OCI-LY7 (cell line): ENCODE data around the gene AFF3. TPM values are rescaled to one million over a fixed set of nuclear protein-coding genes. Genes with fewer than 3 reads are reported as not detected.
"Not testable (repeated sequence)": the region's sequence is repeated elsewhere in the genome, so short reads cannot be mapped to it uniquely, and the experiment has no call there.

ENCODE experiments used
- BruUV-seq: library from RNA; stranded (reverse); fragments of 400-500 nt; replicated peaks from 2 replicates; lab custom pipeline; 2021; lab: Mats Ljungman, UMichigan
- CTCF ChIA-PET: fragments of 300-600 bp; sonication (Branson Sonifier 250); formaldehyde crosslinking; loops from one replicate; lab custom pipeline; 2022; ENCODE audit warnings: antibody characterized with exemption; ENCODE audit not compliant: unreplicated experiment; lab: Charles Lee
- POLR2A ChIA-PET: fragments of 300-600 bp; sonication (Branson Sonifier 250); formaldehyde crosslinking; loops from one replicate; lab custom pipeline; 2022; ENCODE audit warnings: antibody characterized with exemption; lab: Charles Lee
- DNase-seq: peaks from one replicate; pipeline ENCODE4 v3.0.0-alpha.2; 2015; ENCODE audit warnings: low spot score
- H2AFZ ChIP-seq: fragments of 200-600 bp; sonication (generic), shearing (Covaris generic); 2 replicates; pipeline ENCODE4 v1.6.1; 2014; ENCODE audit warnings: mild to moderate bottlenecking, antibody characterized with exemption, low read length, moderate library complexity
- H3K27ac ChIP-seq: fragments of 200-600 bp; sonication (generic); 2 replicates; pipeline ENCODE4 v1.5.1; 2014; ENCODE audit warnings: mixed run types, low read depth, mild to moderate bottlenecking, moderate library complexity, low read length, inconsistent platforms; ENCODE audit not compliant: poor library complexity, severe bottlenecking
- H3K36me3 ChIP-seq: fragments of 200-600 bp; sonication (generic); 2 replicates; pipeline ENCODE4 v1.6.1; 2014; ENCODE audit warnings: mild to moderate bottlenecking, antibody characterized with exemption, low read length, moderate library complexity, mixed read lengths; ENCODE audit not compliant: insufficient read depth
- H3K4me1 ChIP-seq: fragments of 200-600 bp; sonication (generic); 2 replicates; pipeline ENCODE4 v1.5.1; 2014; ENCODE audit warnings: mild to moderate bottlenecking, low read length; ENCODE audit not compliant: insufficient read depth, poor library complexity, severe bottlenecking
- H3K4me2 ChIP-seq: fragments of 200-600 bp; sonication (generic); 2 replicates; pipeline ENCODE4 v1.6.1; 2014; ENCODE audit warnings: mild to moderate bottlenecking, low read length
- H3K4me3 ChIP-seq: fragments of 200-600 bp; sonication (generic); 2 replicates; pipeline ENCODE4 v1.5.1; 2014; ENCODE audit warnings: mild to moderate bottlenecking, low read depth, low read length; ENCODE audit not compliant: poor library complexity, severe bottlenecking
- H3K79me2 ChIP-seq: fragments of 200-600 bp; sonication (generic); 2 replicates; pipeline ENCODE4 v1.6.1; 2016; ENCODE audit warnings: low read depth, mild to moderate bottlenecking, low read length, moderate library complexity, mixed read lengths; ENCODE audit not compliant: insufficient read depth
- H3K9me2 ChIP-seq: fragments of 200-600 bp; sonication (generic); 2 replicates; pipeline ENCODE4 v1.6.1; 2016; ENCODE audit warnings: mild to moderate bottlenecking, low read length, mixed read lengths; ENCODE audit not compliant: insufficient read depth
- H3K9me3 ChIP-seq: fragments of 200-600 bp; sonication (generic); 2 replicates; pipeline ENCODE4 v1.6.1; 2014; ENCODE audit warnings: mild to moderate bottlenecking, mixed run types, low read length, mixed read lengths
- H4K20me1 ChIP-seq: fragments of 200-600 bp; sonication (generic); 2 replicates; pipeline ENCODE4 v1.6.1; 2014; ENCODE audit warnings: mild to moderate bottlenecking, antibody characterized with exemption, low read length, moderate library complexity, mixed read lengths; ENCODE audit not compliant: insufficient read depth
- intact Hi-C: fragments of 100-400 bp; cut with micrococcal nuclease; formaldehyde crosslinking; loops from one replicate; pipeline ENCODE4 v1.10.0; 2022; ENCODE audit not compliant: unreplicated experiment
- total RNA-seq, 2 experiments: library from RNA; depleted of rRNA in 1 of 2; stranded (reverse); fragments of >200 nt in 1 of 2; shearing (Covaris generic) in 1 of 2; gene quantifications; 2 replicates each; pipeline ENCODE4 v1.2.3, GENCODE V29; 2014 to 2022

AFF3 gene
- total RNA-seq, 2 experiments from 2014 or later: 131 to 133 TPM

GRCh38 chr2:100102466-100103180, 39.8 kb downstream of the AFF3 start:
- Histone ChIP-seq H4K20me1 (peaks cover 19% of the 10 kb centered on the region), H3K4me1 (peaks cover 16% of the 10 kb centered on the region), H3K36me3 (peaks cover 26% of the 10 kb centered on the region)
- CTCF ChIA-PET, H3K9me3 ChIP-seq, H3K4me3 ChIP-seq, H3K9me2 ChIP-seq, intact Hi-C loops, DNase-seq, H3K4me2 ChIP-seq, POLR2A ChIA-PET, H3K27ac ChIP-seq, H2AFZ ChIP-seq, H3K79me2 ChIP-seq, BruUV-seq: not testable (repeated sequence)

- H3K4me1 ChIP-seq, H3K79me2 ChIP-seq, DNase-seq, H3K4me2 ChIP-seq, H3K27ac ChIP-seq, POLR2A ChIA-PET, H3K4me3 ChIP-seq, H3K9me3 ChIP-seq, H3K36me3 ChIP-seq, H4K20me1 ChIP-seq, BruUV-seq, intact Hi-C loops, CTCF ChIA-PET, H2AFZ ChIP-seq, H3K9me2 ChIP-seq: not testable (repeated sequence)
These were observed 43.5 kb downstream of the AFF3 start for GRCh38 chr2:100098855-100099254.

- H3K9me2 ChIP-seq, DNase-seq, H3K27ac ChIP-seq, H2AFZ ChIP-seq, H3K4me3 ChIP-seq, POLR2A ChIA-PET, H3K4me2 ChIP-seq, H3K79me2 ChIP-seq, CTCF ChIA-PET, intact Hi-C loops, BruUV-seq, H4K20me1 ChIP-seq, H3K4me1 ChIP-seq, H3K9me3 ChIP-seq: not testable (repeated sequence)
- H3K36me3 ChIP-seq: peaks cover 14% of the 10 kb centered on the region
These were observed 44.6 kb downstream of the AFF3 start for GRCh38 chr2:100097611-100098294.

GRCh38 chr2:100095845-100096244, 46.5 kb downstream of the AFF3 start:
- H2AFZ ChIP-seq, BruUV-seq, H3K4me3 ChIP-seq, H3K79me2 ChIP-seq, H3K4me2 ChIP-seq, POLR2A ChIA-PET, H4K20me1 ChIP-seq, H3K27ac ChIP-seq, CTCF ChIA-PET, DNase-seq, H3K4me1 ChIP-seq, H3K9me2 ChIP-seq, H3K9me3 ChIP-seq, intact Hi-C loops: not testable (repeated sequence)
- peaks cover 14% of the 10 kb centered on the region for H3K36me3 ChIP-seq

- H2AFZ ChIP-seq, H3K27ac ChIP-seq, BruUV-seq, H3K4me1 ChIP-seq, H3K4me2 ChIP-seq, H4K20me1 ChIP-seq, CTCF ChIA-PET, H3K79me2 ChIP-seq, H3K9me3 ChIP-seq, POLR2A ChIA-PET, H3K9me2 ChIP-seq, DNase-seq, intact Hi-C loops, H3K4me3 ChIP-seq: not testable (repeated sequence)
- peaks cover 31% of the 10 kb centered on the region for H3K36me3 ChIP-seq
These were observed 50.6 kb downstream of the AFF3 start for GRCh38 chr2:100091807-100092206.

- H3K9me3 ChIP-seq, POLR2A ChIA-PET: not testable (repeated sequence)
These were observed 56.6 kb downstream of the AFF3 start for GRCh38 chr2:100085744-100086143.

More at GRCh38 chr2:100085744-100086143, 56.6 kb downstream of the AFF3 start:
- CTCF ChIA-PET, H3K9me2 ChIP-seq, BruUV-seq, H3K79me2 ChIP-seq, intact Hi-C loops, H3K4me2 ChIP-seq, H3K4me1 ChIP-seq, H2AFZ ChIP-seq, H3K4me3 ChIP-seq, DNase-seq, H4K20me1 ChIP-seq, H3K27ac ChIP-seq: not testable (repeated sequence)
- H3K36me3 ChIP-seq: peaks cover 28% of the 10 kb centered on the region
